K562 (cell line): ENCODE measurements around the gene LST1. TPM values are rescaled to one million over a fixed set of nuclear protein-coding genes. Genes with fewer than 3 reads are reported as not detected.
A peak's percentile ranks its signal among the peaks of the same experiment; 100 is the strongest.

ENCODE experiments used
- CGGBP1 ChIP-seq: fragments of 250-450 bp; sonication (Bioruptor Pico); IDR thresholded peaks from 2 replicates; pipeline ENCODE4 v1.9.0; 2021; ENCODE audit warnings: mild to moderate bottlenecking
- CHD2 ChIP-seq: IDR thresholded peaks from 2 replicates; pipeline ENCODE4 v1.6.1; 2011; ENCODE audit warnings: low read depth, low read length
- ELF4 ChIP-seq: fragments of 450-650 bp; formaldehyde crosslinking; IDR thresholded peaks from 2 replicates; pipeline ENCODE4 v1.4.0; 2022; ENCODE audit warnings: missing genetic modification characterization
- ETV1 ChIP-seq: fragments of 450-650 bp; conservative IDR thresholded peaks from 2 replicates; pipeline ENCODE4 v1.6.1; 2016; ENCODE audit warnings: missing genetic modification characterization, control low read depth, low read depth, missing compliant biosample characterization
- HEY1 ChIP-seq: fragments of 250-450 bp; sonication (Bioruptor Pico); IDR thresholded peaks from 2 replicates; pipeline ENCODE4 v1.5.0; 2020; ENCODE audit warnings: mild to moderate bottlenecking, moderate library complexity, borderline replicate concordance
- MCM2 ChIP-seq: fragments of 450-650 bp; IDR thresholded peaks from 2 replicates; pipeline ENCODE4 v1.6.1; 2017; ENCODE audit warnings: low read depth, mild to moderate bottlenecking
- NCOA6 ChIP-seq: fragments of 450-650 bp; IDR thresholded peaks from 2 replicates; pipeline ENCODE4 v1.6.1; 2017; ENCODE audit warnings: mild to moderate bottlenecking
- NONO ChIP-seq, 2 experiments: fragments of 200-400 bp in 1 of 2; fragments of 450-650 bp in 1 of 2; formaldehyde crosslinking in 1 of 2; IDR thresholded peaks; 2 replicates each; pipeline ENCODE4 v1.6.1; 2017; ENCODE audit warnings: low read depth in 2 of 2, mild to moderate bottlenecking in 2 of 2, moderate library complexity in 2 of 2, low read length in 1 of 2
- RERE ChIP-seq: sonication (generic); formaldehyde crosslinking; IDR thresholded peaks from 2 replicates; pipeline ENCODE4 v1.8.0; 2023; ENCODE audit warnings: missing genetic modification reagents, mild to moderate bottlenecking, borderline replicate concordance
- TEAD2 ChIP-seq: fragments of 450-650 bp; IDR thresholded peaks from 2 replicates; pipeline ENCODE4 v1.6.1; 2016; ENCODE audit warnings: missing genetic modification characterization, control low read depth, missing compliant biosample characterization
- TEAD4 ChIP-seq, 2 experiments: sonication (generic) in 1 of 2; formaldehyde crosslinking in 1 of 2; IDR thresholded peaks; 2 replicates each; pipeline versions ENCODE4 v1.6.1 to v1.8.0; 2012 to 2022; ENCODE audit warnings: borderline replicate concordance in 1 of 2, inconsistent platforms in 1 of 2, low read length in 1 of 2, mild to moderate bottlenecking in 1 of 2, missing genetic modification reagents in 1 of 2
- ZBTB33 ChIP-seq: sonication (generic); formaldehyde crosslinking; IDR thresholded peaks from 2 replicates; pipeline ENCODE4 v1.8.1; 2023; ENCODE audit warnings: mild to moderate bottlenecking, missing genetic modification reagents
- ZNF551 ChIP-seq: fragments of 250-450 bp; sonication (Bioruptor Pico); IDR thresholded peaks from 2 replicates; pipeline ENCODE4 v1.5.0; 2021; ENCODE audit warnings: mild to moderate bottlenecking, moderate library complexity
- ZNF586 ChIP-seq: fragments of 450-650 bp; formaldehyde crosslinking; conservative IDR thresholded peaks from 2 replicates; pipeline ENCODE4 v1.4.0; 2020; ENCODE audit warnings: mild to moderate bottlenecking, moderate library complexity
- ZNF764 ChIP-seq: fragments of 250-450 bp; sonication (Bioruptor Pico); IDR thresholded peaks from 2 replicates; pipeline ENCODE4 v1.4.0; 2020; ENCODE audit warnings: low read depth, mild to moderate bottlenecking, moderate library complexity
- ZZZ3 ChIP-seq: fragments of 450-650 bp; IDR thresholded peaks from 2 replicates; pipeline ENCODE4 v1.6.1; 2016; ENCODE audit warnings: antibody characterized with exemption, mild to moderate bottlenecking, moderate library complexity
- polyA plus RNA-seq, 8 experiments: library from polyadenylated mRNA; depleted of rRNA in 4 of 8; stranded (reverse) in 5 of 8; unstranded in 3 of 8; fragments of >200 nt; fragmentation: Nextera tagmentation in 2 of 8; fragmentation: Illumina TruSeq in 1 of 8; extraction: Ambion mirVana in 2 of 8; extraction: Trizol in 1 of 8; gene quantifications; 2 replicates each; pipeline versions ENCODE4 v1.2.1 to v1.2.3, GENCODE V29; 2011 to 2014; ENCODE audit warnings: inconsistent platforms in 1 of 8, missing spikeins in 1 of 8
- total RNA-seq, 7 experiments: library from RNA; depleted of rRNA in 6 of 7; stranded (reverse); fragments of >200 nt in 6 of 7; fragmentation: Illumina TruSeq in 2 of 7; extraction: Trizol in 2 of 7; gene quantifications; 2 replicates each; pipeline versions ENCODE4 v1.2.1 to v1.2.3, GENCODE V29; 2011 to 2021; ENCODE audit warnings: low replicate concordance in 1 of 7

Gene LST1
- total and polyA plus RNA-seq, 9 of the 15 experiments (the other 6 are each of a cell fraction or from before 2014, with no cell fraction given), result 0.82 to 7.8 (median 1.7) TPM

GRCh38 chr6:31580807-31581433, 5.2 kb upstream of the LST1 start (continued):
- TF ChIP-seq ZBTB33, result peak; percentile 71; the same call in 1 of the 2 replicates
- peak; percentile 23; the same call in 1 of the 2 replicates for TF ChIP-seq TEAD4 (IDR thresholded peaks at IDR 0.05; ENCODE audit: low read length)
- no peak for TF ChIP-seq TEAD4 (CRISPR knock-in tag; IDR thresholded peaks at IDR 0.05; ENCODE audit: borderline replicate concordance)
- TF ChIP-seq MCM2, result no peak
- no peak for TF ChIP-seq CGGBP1 (CRISPR knock-in tag)
- TF ChIP-seq RERE, result no peak
- no peak; the same call in 1 of the 2 replicates for TF ChIP-seq ZZZ3
- peak; percentile 39; the same call in 1 of the 2 replicates for TF ChIP-seq NCOA6
- TF ChIP-seq TEAD2 (tag), result no peak
- TF ChIP-seq ELF4 (CRISPR knock-in tag), result no peak
- peak; percentile 46 for TF ChIP-seq CHD2
- no peak for TF ChIP-seq ZNF551
- TF ChIP-seq NONO (IDR thresholded peaks at IDR 0.05; ENCODE audit: low read depth in 2 of 2, low read length in 1 of 2), result peak in 1 of 2 experiments; percentile 62; a peak in 1 of 4 replicates
- TF ChIP-seq ZNF764 (CRISPR knock-in tag), result no peak
- no peak for TF ChIP-seq ZNF586
- TF ChIP-seq ETV1 (tag), result peak; percentile 31; the same call in 1 of the 2 replicates
- no peak for TF ChIP-seq HEY1 (CRISPR knock-in tag)
